NCI-H345 (cell line): ENCODE results near the gene RAD51B.
"Not testable (repeated sequence)": the region's sequence is repeated elsewhere in the genome, so short reads cannot be mapped to it uniquely, and the experiment has no call there.

Experiments
- DNase-seq: peaks from one replicate; lab custom pipeline; 2025; lab: John Stamatoyannopoulos, UW

Gene RAD51B

DNA sequence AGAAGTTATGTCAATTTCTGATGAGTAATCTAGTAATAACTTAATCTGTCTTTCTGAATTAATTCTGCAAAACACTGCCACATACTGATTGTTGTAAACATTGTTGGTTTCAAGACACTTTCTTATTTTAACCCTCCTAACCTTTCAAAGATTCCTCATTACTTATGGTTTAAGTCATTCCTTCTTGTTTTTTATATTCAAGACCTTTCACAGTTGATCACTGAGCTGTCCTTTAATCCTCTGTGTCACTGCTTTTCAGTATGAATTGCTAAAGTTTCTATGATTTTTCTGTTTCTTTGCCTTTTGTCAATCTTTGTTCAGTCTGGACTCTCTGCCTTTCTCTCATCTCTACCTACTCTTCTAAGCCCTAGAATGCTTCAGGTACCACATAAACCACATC is 164.7 kb downstream of the RAD51B start:
- no peak for DNase-seq

- no peak for DNase-seq
Measured at GRCh38 chr14:67986131-67986841, 166.7 kb downstream of the RAD51B start.

DNA sequence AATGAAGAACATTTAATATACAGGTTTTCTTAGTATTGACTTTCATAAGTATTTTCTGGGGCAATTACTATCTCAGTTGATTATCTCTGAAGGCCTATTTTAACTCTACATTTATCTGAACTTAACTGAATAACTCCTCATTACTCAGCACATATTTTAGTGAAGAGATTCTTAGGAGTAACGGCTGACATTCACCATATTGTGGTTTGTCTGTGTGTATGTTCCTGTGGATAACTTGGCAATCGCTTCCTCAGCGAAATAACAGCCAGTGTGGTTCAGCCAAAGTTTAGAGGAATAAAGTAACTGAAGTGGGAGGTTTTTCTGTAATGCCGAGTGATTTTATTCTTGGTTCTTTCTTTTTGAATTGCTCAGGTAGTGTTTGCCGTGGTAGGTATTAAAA is 168.0 kb downstream of the RAD51B start:
- no peak for DNase-seq

DNA sequence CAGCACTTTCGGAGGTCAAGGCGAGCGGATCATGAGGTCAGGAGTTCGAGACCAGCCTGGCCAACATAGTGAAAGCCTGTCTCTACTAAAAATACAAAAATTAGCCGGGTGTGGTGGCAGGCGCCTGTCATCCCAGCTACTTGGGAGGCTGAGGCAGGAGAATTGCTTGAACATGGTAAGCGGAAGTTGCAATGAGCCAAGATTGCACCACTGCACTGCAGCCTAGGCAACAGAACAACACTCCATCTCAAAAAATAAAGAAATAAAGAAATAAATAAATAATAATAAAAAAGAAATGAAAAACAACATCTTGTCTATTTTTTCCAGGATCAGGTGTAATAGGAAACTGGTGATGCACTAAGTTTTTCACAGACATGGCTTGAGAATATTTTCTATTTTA is 168.6 kb downstream of the RAD51B start:
- DNase-seq: not testable (repeated sequence)

- no peak for DNase-seq
Measured at GRCh38 chr14:67990576-67990975, 171.0 kb downstream of the RAD51B start.

- DNase-seq: no peak
Measured at GRCh38 chr14:67994531-67994930, 175.0 kb downstream of the RAD51B start.

GRCh38 chr14:67996235-67996634 is 176.7 kb downstream of the RAD51B start:
- DNase-seq: no peak

DNA sequence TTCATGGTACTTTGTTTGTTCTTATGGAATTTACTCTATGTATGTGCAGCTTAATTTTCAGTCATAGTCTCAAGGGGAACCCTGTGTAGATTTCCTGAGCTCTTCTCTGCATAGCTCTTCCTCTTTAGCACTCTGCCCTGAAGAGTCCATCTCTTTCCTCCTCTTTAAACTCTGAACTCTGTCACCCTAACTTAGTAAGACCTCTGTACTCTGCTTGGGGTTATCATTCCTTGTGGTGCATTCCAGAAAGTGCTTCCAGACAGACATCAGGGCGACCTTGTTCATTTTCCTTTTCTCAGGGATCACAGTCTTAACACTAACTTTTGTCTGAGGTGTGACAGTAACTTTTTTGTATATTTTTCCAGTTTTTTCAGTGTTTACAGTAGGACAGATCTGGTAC is 179.3 kb downstream of the RAD51B start:
- DNase-seq: no peak

- no peak for DNase-seq
Measured at GRCh38 chr14:67999290-67999689, 179.7 kb downstream of the RAD51B start.

DNA sequence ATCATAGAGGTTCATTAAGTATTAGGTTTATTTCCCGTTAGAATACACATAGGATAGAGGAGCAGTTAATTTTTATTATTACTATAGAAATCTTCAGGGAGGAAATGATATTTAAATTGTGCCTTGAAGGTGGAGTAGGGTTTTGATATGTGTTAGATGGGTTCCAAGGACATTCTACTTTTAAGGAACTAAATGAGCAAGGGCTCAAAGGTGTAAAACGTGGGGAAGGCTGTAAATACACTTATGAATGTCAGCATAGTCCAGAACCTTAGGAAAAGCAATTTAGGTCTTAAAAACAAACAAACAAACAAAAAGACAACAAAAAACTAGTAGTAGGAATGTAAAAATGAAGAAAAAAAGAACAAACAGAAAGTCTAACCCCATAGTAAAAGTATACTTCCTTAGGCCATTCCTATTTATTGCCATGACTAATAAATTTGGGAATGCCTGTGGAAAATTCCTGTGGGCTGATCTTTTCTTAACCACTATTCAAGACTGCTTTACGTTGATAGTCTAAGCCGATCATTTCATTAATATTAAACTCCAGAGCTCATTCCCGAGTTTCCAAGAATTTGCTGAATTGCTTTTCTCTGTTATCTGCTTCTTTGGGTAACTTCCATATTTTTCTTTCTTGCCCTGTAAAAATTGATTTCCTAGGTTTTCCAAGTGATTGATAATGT is 180.3 kb downstream of the RAD51B start:
- no peak for DNase-seq

DNA sequence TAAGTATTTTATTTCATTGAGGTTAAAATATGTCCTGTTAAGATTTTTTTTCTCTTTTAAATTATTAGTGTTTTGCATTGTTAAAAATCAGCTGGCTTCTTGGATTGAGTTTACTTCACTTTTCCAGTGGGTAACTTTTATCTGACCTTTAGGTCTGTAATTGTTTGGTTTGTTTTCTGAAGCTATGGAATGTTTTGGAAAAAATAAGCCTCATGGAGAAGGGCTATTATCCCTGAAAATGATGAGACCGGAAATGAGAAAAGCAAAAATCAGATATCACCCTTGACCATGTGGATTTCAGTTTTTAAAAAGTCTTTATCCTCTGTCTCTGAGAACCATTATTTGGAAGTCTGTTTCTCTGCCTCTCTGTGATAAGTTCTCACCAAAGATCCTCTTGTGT is 180.9 kb downstream of the RAD51B start:
- DNase-seq: no peak

DNA sequence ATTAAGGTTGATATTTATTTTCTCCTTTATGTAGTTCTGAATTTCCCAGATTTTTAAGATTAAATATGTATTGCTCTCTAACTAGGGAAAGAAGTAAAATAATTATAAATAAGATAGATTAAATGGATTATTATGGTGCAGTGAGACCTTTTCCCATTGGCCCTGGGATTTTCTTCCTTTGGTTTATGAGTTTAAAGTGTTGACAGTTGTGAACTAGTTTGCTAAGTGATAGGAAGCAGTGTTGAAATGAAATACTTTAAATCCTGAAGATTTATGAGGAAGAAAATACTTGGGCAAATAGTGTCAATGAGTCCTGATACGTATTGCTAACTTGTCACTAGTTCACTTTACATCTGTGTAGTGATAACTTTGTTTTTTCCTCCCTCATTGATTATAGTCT is 188.9 kb downstream of the RAD51B start:
- DNase-seq: no peak

GRCh38 chr14:68011406-68012028 is 191.9 kb downstream of the RAD51B start:
- DNase-seq: no peak

DNA sequence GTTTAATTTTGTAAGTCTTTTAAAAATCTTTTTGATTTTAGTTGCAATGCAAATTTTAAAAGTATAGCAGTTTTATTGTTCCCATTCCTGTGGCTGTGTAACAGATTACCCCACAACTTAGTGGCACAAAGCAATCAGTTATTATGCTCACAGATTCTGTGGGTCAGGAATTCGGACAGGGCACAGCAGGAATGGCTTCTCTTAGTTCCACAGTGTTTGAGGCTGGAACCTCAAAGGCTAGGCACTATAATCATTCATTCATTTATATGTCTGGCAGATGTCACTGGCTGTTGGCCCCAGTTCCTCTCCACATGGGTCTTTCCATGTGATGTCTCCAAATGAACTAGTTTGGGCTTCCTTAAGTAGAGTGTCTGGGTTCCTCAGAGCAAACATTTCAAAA is 193.3 kb downstream of the RAD51B start:
- no peak for DNase-seq

- no peak for DNase-seq
Measured at GRCh38 chr14:68013326-68013725, 193.7 kb downstream of the RAD51B start.

DNA sequence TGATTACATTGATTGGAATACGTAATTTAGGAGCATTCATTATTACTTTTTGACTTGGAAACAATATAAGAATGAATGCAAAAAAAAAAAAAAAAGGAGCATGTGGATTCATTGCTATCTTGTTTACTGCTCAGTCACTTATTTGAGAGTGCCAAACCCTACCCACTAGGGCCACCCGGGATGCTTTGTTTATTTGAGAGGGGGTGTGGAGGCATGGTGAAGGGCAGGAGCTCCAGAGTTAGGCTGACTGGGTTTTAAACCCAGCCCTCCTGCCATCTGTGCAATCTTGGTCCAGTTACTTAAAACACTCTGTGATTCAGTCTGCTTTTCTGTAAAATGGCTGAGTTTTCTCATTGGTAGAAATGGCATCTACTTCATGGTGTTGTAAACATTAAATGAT is 195.2 kb downstream of the RAD51B start:
- DNase-seq: no peak

DNA sequence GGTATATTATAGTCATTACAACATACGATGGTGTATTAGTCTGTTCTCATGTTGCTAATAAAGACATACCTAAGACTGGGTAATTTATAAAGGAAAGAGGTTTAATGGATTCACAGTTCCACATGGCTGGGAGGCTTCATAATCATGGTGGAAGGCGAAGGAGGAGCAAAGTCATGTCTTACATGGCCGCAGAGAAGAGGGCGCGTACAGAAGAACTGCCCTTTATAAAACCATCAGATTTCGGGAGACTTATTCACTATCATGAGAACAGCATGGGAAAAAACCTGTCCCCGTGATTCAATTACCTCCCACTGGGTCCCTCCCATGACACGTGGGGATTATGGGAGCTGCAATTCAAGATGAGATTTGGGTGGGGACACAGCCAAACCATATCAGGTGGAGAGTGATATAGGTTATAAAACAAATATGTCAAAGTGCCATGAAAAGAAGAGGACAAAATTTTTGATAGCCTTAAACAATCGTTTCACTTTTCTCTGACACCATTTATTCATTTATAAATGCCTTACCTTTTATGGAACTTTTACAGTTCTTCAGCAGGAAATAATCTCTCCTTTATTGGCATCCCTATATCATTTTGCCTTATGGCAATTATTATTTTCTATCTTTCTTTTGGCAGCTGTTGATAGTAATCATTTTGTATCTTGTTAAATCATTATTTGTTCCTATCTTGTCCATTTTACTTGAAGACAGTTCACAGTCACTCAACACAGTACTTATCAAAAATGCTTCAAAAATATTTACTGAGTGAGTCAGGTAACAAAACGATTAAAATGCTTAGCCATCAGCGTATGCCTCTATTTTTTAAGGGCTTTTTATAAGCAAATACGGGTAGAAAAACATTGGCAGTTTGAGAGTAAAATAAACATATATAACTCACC is 196.0 kb downstream of the RAD51B start:
- no peak for DNase-seq

DNA sequence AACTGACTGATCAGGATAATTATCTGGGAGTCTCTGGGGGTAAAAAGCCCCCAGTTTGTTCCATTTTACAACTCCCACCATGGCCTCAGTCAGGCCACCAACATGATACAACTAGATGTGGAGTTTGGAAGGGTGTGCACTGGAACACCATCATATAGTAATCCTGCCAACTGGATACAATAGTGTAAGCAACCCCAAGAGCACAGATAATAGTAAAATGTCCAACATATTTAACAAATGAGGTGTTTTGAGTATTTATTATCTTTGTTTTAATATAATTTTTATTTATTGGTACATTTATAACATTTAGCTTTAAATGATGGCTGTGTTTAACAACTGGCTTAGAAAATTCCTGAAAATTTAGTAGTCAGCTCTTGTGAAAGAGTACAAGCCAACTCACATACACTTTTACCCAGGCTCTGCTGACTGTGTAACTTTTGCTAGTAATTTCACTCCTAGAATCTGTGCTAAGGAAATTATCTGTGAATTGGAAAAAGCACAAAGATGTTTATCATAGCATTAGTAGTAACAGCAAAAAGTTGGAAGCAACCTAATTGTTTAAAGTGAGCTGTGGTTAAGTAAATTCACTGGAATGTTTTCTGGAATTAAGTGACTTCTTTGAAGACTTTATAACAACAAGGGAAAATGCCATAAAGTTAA is 196.8 kb downstream of the RAD51B start:
- DNase-seq: no peak

DNA sequence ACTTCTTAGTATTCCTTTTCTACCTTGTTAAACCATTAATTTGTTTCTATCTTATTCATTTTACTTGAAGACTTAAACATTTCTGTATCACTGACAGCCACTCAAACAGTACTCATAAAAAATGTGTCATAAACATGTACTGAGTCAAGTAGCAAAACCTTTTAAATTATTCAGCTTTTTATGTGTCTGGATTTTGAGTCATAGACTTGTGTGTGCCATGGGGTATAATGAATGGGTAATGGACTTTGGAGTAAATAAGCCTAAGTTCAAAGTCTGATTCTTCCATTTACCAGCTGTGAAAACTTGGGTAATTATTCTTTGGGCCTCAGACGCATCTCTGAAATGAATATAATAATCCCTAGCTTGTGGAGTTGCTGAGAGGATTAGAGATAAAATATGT is 199.0 kb downstream of the RAD51B start:
- DNase-seq: no peak

- peak; percentile 36 for DNase-seq
Measured at GRCh38 chr14:68020493-68020892, 200.9 kb downstream of the RAD51B start.

- peak; percentile 95 for DNase-seq
Measured at GRCh38 chr14:68020999-68021663, 201.6 kb downstream of the RAD51B start.
